ENCODE measurements around the gene PRKACA. TPM values are rescaled to one million over a fixed set of nuclear protein-coding genes. Genes with fewer than 3 reads are reported as not detected.
"Not testable (repeated sequence)": the region's sequence is repeated elsewhere in the genome, so short reads cannot be mapped to it uniquely, and the experiment has no call there.

The PRKACA gene
- total RNA-seq, 1 experiment from 2014 or later: 17.6 TPM

DNA sequence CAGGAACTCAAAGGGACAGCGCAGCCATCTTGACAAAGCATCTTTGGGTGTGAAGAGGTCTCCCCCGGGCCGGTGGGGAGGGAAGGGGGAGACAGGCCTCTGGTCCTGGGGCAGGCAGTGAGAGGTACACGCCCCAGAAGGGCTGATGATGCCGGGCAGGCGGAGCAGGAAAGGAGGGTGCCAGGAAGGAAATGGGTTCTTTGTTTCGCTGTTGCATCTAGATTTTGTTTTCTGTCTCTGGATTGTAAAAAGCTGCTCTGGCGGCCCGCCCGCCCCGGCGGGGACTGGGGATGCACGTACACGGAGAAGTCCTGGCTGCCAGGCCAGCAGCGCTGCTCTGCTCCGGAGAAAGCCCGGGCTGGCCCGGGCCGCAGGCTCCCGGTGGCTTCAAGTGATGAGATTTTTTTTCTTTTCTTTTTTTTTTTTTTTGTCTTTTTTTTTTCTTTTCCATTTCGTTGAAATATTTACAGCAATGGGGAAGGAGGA lies 32.0 kb upstream of the PRKACA start:
- DNase-seq (ENCODE audit: low read depth): no peak
- in situ Hi-C loops (cut with HindIII; ENCODE audit: low pct_unique_long_range_greater_than_20kb, low sequenced_read_pairs): no loop called here

DNA sequence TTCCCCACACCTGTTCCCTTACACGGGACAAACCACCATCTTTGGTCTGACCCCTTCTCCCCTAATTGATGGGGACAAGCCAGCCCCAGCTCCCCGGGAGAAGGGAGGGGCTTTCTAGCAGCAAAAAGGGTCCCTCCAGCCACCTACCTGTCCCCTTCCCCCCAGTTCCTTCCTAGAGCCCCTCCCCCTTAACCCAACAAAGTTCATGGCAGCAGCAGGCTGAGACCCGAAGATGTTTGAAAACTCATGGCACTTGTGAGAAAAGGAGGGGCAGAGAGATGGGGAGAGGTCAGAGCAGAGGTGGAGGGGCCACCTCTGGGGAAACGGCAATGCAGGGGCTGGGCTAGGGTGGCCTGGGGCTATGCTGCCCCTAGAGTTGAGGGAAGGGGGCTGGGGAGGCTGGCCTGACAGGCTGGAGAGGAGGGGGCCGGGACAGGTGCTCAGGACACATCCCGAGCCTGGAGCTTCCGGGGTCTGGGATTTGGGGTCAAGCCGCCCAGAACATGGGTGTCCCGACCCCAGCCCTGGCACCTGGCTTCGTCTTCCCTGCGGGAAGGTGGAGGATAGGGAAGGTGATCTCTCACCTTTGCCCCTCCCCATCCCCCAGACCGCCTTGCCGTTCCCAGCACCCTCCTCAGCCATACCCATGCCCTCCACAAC lies 31.3 kb upstream of the PRKACA start:
- in situ Hi-C loops (cut with HindIII; ENCODE audit: low pct_unique_long_range_greater_than_20kb, low sequenced_read_pairs): no loop called here
- no peak for DNase-seq (ENCODE audit: low read depth)

DNA sequence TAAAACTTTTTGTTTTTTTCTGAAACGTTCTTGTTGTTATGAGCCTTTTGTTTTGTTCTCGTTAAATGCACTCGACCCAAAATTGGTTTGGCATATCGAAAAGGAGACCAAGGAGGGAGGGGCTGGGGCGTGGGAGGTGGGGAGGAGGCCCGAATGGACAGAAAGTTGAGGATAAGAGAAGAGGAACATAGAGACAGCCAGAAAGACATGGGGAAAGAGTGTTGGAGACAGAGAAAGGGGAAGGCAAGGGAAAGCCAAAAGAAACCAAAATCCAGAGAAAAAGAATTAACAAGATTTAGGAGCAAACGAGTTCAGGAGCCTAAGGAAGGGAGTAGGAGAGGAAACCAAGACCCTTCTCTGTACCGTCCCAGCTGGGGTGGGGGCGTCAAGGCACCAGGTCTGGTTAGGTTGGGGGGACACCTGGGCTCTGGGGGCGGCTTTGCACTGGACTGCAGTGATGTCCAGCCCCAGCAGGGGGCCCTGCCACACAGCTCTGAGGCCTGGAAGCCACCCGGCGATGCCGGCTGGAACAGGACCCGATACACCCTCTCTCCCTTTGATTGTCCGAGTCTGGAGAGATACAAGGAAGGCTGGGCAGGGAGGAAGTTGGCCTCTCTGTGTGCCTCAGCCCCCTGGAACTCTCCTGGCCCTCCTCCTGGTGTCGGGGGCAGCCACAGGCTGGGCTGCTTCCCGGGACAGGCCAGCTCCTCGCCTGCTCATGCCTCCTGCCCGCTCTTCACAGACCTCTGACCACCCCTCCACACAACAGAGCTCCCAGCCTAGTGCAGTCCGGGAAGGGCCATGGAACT lies 30.4 kb upstream of the PRKACA start:
- DNase-seq (ENCODE audit: low read depth): peak; percentile 26
- in situ Hi-C loops (cut with HindIII; ENCODE audit: low pct_unique_long_range_greater_than_20kb, low sequenced_read_pairs): no loop called here

DNA sequence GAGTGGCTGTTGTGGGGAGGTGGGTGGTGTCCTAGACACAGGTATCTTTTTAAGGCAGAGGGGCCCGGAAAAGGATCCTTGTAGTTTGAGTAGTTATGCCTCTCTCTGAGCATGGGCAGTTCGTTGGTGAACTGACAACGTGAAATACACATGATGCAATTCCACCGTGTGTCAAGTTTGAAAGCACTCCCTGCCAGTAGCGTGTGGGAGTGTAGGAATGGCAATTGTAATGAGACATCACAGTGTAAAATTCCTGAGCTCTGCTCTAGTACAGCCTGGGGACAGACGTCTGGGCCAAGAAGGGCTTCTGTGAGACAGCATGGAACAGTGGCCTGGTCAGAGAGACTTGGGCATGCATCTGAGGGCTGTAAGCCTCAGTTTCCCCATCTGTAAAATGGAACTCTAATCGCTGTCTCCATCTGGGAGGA lies 29.2 kb upstream of the PRKACA start:
- in situ Hi-C loops (cut with HindIII; ENCODE audit: low pct_unique_long_range_greater_than_20kb, low sequenced_read_pairs): no loop called here
- no peak for DNase-seq (ENCODE audit: low read depth)

DNA sequence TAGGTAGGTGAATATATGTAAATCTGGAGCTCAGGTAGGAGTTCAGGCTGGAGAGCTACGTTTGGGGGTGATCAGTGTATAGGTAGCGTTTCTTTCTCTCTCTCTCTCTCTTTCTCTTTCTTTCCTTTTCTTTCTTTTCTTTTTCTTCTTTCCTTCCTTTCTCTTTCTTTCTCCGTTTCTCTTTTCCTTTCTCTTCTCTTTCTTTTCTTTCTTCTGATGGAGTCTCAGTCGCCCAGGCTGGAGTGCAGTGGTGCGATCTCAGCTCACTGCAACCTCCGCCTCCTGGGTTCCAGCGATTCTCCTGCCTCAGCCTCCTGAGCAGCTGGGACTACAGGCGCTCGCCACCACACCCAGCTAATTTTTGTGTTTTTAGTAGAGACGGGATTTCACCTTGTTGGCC lies 28.6 kb upstream of the PRKACA start:
- in situ Hi-C loops (cut with HindIII; ENCODE audit: low pct_unique_long_range_greater_than_20kb, low sequenced_read_pairs): not testable (repeated sequence)

DNA sequence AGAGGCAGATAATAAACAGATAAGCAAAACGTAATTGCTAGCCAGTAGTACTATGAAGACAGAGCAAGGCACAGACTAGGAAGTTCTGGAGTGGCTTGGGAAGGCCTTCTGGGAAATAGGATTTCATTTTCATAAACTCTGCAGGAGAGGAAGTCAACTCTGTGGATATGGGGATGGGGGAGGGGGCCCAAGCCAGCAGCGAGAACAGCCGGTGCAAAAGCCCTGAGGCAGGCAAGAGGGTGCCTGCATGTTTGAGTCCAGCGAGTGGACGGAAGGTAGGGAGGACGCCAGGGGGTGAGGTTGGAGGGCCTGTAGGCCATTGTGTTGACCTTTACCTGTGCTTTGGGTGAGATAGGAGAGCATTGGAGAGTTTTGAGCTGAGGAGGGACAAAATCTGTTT lies 27.8 kb upstream of the PRKACA start:
- no peak for DNase-seq (ENCODE audit: low read depth)
- in situ Hi-C loops (cut with HindIII; ENCODE audit: low pct_unique_long_range_greater_than_20kb, low sequenced_read_pairs): no loop called here

More for the DNA sequence above, 28.6 kb upstream of the PRKACA start:
- not testable (repeated sequence) for DNase-seq (ENCODE audit: low read depth)

DNA sequence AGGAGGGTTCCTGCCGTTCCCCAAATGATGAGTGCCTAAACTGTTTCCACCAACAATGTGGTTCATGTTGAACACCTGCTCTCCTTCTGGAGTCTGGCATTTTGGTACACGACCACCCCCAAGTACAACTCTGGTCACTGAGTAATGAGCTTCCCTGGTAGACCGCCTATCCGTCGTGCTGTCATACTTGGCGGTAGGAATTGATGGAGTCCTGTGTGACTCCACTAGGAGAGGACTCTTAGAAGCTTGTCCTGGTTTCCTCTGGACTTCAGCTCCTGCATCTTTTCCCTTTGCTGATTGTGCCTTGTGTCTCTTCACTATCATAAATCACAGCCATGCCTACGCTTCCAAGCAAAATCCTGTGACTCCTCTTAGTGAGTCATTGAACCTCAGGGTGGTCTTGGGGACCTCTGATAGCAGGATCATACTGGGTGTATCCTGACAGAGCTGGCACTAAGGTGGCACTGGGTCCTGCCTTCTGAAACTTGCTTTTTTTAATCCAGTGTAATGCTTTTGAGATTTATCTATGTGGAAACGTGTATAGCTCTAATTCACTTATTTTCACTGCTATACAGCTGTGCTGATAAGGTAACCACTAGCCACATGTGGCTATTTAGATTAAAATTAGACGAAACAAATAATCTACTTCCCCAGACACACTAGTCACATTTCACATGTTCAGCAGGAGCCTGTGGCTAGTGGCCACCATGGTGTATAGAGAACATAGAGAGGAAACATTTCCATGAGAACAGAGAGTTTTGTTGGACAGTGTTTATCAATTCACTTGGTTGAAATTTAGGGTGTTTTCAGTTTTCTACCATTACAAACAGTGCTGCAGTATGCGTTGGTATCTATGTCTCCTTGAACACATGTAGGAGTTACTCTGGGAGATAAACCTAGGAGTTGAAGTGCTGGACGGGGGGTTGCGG lies 25.0 kb upstream of the PRKACA start:
- no peak for DNase-seq (ENCODE audit: low read depth)
- in situ Hi-C loops (cut with HindIII; ENCODE audit: low pct_unique_long_range_greater_than_20kb, low sequenced_read_pairs): no loop called here

DNA sequence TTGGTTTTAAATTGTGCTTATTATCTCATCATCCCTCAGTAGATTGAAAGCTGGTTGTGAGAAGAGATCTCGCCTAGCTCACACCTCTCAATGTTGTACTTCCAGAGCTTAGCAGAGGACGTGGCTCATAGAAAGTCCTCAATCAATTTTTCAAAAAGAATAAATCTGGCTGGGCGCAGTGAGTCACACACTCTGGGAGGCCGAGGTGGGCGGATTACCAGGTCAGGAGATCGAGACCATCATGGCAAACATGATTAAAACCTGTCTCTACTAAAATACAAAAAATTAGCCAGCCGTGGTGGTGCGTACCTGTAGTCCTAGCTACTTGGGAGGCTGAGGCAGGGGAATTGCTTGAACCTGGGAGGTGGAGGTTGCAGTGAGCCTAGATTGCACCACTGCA lies 23.5 kb upstream of the PRKACA start:
- no peak for DNase-seq (ENCODE audit: low read depth)
- in situ Hi-C loops (cut with HindIII; ENCODE audit: low pct_unique_long_range_greater_than_20kb, low sequenced_read_pairs): no loop called here

DNA sequence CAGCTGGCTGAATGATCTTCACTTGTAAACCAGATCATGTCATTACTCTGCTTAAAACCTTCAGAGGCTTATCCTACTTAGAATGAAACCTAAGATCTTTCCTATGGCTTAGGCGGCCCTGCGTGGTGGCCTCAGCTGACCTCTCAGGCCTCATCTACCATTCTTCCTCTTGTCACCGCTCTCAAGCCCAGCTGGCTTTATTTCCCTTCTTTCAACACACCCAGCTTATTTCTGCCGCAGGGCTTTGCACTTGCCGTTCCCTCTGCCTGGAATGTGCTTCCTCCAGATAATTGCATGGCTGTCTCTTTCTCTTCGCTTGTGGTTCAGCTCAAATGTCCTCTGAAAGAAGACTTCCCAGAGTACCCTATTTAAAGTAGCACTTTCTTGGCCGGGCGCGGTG lies 22.4 kb upstream of the PRKACA start:
- in situ Hi-C loops (cut with HindIII; ENCODE audit: low pct_unique_long_range_greater_than_20kb, low sequenced_read_pairs): no loop called here
- DNase-seq (ENCODE audit: low read depth): no peak

DNA sequence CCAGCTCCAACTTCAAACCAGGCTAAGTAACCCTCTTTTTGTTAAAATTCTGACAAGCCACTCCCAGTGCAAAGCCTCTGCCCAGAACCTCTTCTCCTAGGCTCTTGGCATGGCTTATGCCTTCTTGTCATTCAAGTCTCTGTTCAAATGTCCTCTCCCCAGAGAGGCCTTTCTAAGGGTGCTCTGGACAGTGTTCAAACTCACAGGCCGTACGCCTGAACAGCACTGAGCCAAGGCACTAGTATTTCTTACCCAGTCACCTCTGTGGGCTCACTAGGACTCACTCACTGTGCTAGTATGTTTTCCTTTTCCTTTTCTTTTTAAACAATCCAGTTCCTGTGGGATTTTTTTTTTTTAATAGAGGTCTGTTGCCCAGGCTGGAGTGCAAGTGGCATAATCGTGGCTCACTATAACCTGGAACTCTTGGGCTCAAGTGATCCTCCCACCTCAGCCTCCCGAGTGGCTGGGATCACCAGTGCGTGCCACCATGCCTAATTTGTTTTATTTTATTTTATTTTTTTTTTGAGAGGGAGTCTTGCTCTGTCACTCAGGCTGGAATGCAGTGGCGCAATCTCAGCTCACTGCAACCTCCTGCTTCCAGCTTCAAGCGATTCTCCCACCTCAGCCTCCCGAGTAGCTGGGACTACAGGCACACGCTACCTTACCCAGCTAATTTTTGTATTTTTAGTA lies 21.2 kb upstream of the PRKACA start:
- DNase-seq (ENCODE audit: low read depth): peak; percentile 22
- in situ Hi-C loops (cut with HindIII; ENCODE audit: low pct_unique_long_range_greater_than_20kb, low sequenced_read_pairs): no loop called here

DNA sequence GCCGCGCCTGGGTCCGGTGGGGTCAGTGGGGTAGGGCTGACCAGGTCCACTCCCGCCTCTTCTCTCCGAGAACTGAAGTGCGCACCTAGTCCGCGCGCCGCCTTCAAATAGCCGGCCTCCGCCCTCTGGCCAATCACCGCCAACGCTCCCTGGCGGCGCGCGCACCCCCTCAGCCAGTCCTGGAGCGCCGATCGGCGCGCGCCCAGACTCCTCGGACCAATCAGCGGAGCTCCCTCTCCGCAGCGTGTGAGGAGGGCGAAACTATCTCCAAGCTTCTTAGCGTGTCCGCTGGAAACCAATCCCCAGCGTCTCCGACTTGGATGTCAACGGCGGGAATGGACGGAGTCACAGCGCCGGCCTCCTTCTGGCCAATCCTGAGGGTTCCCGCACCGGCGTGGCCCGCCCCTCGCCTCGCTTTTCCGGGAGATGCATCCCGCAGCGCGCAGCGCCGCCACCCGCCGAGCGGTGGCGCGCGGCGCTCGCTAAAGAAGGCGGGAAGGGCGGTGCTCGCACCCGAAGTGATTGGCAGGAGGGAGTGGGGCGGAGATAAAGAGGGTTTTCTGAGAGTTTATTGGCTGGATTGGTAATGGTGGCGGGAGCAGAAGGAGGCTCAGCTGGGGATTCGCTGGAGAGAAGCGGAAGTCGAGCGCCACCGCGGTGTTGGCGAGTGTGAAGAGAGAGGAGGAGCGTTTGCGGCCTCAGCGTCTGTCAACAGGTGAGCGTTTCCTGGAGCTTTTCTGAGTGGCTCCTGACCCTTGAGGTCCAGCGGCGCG lies 19.1 kb upstream of the PRKACA start, which contains the start of gene ASF1B:
Gene ASF1B, minus strand, starts transcription at position 81 of the 773 bp plus-strand sequence. CDS start 133 bp downstream, outside the sequence.
- DNase-seq (ENCODE audit: low read depth): peak; percentile 100
- in situ Hi-C loops (cut with HindIII; ENCODE audit: low pct_unique_long_range_greater_than_20kb, low sequenced_read_pairs): no loop called here

DNA sequence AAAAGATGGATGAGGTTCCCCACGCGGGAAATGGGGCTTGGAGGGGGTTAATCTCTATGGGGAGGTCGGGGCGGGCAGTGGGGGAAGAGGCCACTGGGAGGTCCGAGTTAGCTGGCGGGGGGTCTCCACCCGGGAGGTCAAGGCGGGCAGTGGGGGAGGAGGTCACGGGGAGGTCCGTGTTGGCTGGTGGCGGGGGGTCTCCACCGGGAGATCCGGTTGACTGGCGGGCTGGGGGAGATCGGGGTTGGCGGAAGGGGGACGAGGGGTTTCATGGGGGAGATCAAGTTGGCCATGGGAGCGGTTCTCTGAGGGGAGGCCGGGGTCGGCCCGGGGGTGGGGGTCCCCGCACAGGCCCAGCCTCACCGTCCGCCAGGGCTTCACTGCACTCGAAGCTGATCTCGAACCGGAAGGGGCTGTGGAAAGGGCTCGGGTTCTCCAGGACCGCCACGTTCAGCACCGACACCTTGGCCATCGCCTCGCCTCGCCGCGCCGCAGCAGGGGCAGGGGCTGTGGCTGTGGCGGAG lies 18.5 kb upstream of the PRKACA start:
- in situ Hi-C loops (cut with HindIII; ENCODE audit: low pct_unique_long_range_greater_than_20kb, low sequenced_read_pairs): no loop called here

DNA sequence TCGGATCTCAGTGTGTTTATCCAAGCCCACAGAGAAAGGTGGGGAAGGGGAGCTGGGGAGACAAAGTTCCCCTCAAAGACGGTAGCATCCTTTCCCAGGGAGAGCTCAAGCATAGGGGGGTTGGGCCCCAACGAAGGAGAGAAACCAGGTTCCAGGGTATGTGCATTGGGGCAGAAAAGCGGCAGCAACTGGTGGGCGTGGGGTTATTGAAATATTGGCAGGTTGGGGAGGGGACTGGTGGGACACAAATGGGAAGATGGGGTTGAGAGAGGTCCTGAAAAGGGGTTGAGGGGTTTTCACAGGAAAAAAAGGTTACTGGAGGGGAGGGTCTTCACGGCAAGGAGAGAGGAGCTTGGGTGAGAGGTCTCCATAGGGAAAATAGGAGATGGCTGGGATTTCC lies 17.8 kb upstream of the PRKACA start:
- in situ Hi-C loops (cut with HindIII; ENCODE audit: low pct_unique_long_range_greater_than_20kb, low sequenced_read_pairs): no loop called here
- DNase-seq (ENCODE audit: low read depth): no peak

More for the DNA sequence above, 18.5 kb upstream of the PRKACA start:
- DNase-seq (ENCODE audit: low read depth): no peak

DNA sequence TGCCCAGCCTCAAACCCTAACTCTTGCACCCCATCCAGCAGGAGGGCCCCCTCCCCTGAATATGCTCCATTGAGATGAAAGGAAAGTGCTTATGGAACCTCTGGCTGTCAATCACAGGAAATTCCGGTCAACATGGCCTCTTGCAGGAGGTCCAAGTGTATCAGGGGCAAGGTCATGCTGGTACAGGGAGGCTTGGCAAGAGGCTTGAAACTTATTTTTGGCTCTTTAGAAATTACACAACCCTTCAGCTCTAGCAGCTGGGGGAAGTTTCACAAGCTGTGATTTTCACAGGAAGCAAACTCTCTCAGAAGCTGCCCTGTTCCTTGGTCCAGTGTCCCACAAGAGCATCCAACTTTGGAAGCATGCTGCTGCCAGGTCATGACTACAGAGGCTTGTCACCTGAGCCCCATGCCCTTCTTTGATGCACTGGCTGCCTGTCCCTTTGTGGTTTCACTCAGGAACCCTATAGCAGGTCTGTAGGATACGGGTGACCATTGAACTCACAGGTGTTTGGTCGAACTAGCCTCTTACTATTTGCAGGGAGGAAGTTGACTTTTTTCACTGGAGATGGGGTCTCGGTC lies 10.5 kb upstream of the PRKACA start:
- DNase-seq (ENCODE audit: low read depth): no peak
- in situ Hi-C loops (cut with HindIII; ENCODE audit: low pct_unique_long_range_greater_than_20kb, low sequenced_read_pairs): no loop called here

DNA sequence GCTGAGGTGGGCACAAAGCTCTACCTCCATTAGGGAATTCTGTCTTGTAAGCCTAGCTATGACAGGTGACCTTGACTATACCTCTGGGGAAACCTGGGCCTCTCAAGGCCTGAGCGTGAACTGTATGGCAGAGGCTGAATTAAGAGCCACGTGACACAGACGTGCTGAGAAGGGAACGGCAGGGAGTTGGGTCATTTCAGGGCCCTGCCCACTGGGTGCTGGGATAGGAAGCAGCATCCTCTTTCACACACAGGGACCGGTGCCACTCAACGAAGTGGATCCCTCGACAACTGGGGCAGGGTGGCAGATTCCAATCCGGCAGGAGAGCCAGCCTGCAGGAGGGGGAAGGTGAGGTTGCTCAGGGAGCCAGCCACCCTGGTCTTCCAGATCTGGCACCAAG lies 9.6 kb upstream of the PRKACA start:
- DNase-seq (ENCODE audit: low read depth): no peak
- in situ Hi-C loops (cut with HindIII; ENCODE audit: low pct_unique_long_range_greater_than_20kb, low sequenced_read_pairs): no loop called here

DNA sequence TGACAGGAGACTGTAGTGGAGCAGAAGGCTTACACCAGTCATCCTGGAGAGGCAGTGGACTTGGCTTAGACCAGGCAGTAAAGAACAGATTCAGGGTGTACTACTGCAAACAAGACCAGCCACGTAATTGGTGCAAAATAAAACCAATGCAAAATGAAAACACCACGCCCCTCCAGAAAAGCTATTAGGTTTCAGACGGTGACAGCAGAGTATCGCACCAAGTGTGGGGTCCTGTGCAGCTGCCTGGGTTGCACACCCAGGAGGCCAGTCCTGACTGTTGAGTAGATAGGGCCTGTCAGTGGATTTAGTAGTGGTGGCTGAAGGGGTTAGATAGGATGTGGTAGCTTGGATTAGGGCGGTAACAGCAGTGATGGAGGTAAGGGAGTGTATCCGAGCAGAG lies 5.4 kb upstream of the PRKACA start:
- DNase-seq (ENCODE audit: low read depth): no peak
- in situ Hi-C loops (cut with HindIII; ENCODE audit: low pct_unique_long_range_greater_than_20kb, low sequenced_read_pairs): no loop called here

DNA sequence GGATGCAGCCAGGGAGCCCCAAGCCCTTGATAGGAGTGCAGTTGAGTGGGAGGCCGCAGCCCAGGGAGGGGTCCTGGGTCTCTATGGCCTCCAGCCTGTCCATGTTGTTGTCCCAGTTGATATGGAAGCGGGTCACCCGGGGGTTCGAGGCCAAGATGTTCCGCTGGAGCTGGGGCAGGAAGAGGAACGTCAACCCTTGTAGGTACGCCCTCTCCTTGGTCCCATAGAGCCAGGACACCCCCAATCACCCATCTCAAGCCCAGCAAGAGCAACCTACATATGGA lies 2.9 kb upstream of the PRKACA start:
- in situ Hi-C loops (cut with HindIII; ENCODE audit: low pct_unique_long_range_greater_than_20kb, low sequenced_read_pairs): no loop called here
- no peak for DNase-seq (ENCODE audit: low read depth)
